C4-2B (cell line): Measurements from ENCODE around the gene HCST.

Experiments
- ZFX ChIP-seq: fragments of 450-650 bp; IDR thresholded peaks from 2 replicates; pipeline ENCODE4 v1.6.1; 2017
- TF ChIP-seq, protein P1 (sequence below): fragments of 450-650 bp; conservative IDR thresholded peaks from 2 replicates; pipeline ENCODE4 v1.5.1; 2017; ENCODE audit warnings: mild to moderate bottlenecking

- TF ChIP-seq ZFX, result no peak
- TF ChIP-seq, protein P1, sequence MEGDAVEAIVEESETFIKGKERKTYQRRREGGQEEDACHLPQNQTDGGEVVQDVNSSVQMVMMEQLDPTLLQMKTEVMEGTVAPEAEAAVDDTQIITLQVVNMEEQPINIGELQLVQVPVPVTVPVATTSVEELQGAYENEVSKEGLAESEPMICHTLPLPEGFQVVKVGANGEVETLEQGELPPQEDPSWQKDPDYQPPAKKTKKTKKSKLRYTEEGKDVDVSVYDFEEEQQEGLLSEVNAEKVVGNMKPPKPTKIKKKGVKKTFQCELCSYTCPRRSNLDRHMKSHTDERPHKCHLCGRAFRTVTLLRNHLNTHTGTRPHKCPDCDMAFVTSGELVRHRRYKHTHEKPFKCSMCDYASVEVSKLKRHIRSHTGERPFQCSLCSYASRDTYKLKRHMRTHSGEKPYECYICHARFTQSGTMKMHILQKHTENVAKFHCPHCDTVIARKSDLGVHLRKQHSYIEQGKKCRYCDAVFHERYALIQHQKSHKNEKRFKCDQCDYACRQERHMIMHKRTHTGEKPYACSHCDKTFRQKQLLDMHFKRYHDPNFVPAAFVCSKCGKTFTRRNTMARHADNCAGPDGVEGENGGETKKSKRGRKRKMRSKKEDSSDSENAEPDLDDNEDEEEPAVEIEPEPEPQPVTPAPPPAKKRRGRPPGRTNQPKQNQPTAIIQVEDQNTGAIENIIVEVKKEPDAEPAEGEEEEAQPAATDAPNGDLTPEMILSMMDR, result no peak
Measured at GRCh38 chr19:35902870-35903475, 644 bp downstream of the HCST start.
